Mucosa of descending colon (tissue), 3 donors: Measurements from ENCODE around the gene TBX20. TPM values are rescaled to one million over a fixed set of nuclear protein-coding genes. Genes with fewer than 3 reads are reported as not detected.

Experiments
- ATAC-seq: fragments of 200-7000 bp; cut with Tn5 transposase; one replicate; pipeline ENCODE4 v1.9.1; 2020; ENCODE audit warnings: mild to moderate bottlenecking, moderate library complexity
- DNase-seq, 3 donors: peaks; one replicate each; pipeline ENCODE4 v3.0.0-alpha.2; 2020
- H3K36me3 ChIP-seq: fragments of 200-600 bp; one replicate; pipeline ENCODE4 v1.8.0; 2021; ENCODE audit warnings: low read depth, mild to moderate bottlenecking
- H3K4me1 ChIP-seq: fragments of 200-600 bp; one replicate; pipeline ENCODE4 v1.8.0; 2021; ENCODE audit warnings: low read depth, mild to moderate bottlenecking
- H3K4me3 ChIP-seq: fragments of 200-600 bp; one replicate; pipeline ENCODE4 v1.8.0; 2021; ENCODE audit warnings: mild to moderate bottlenecking
- H3K9me3 ChIP-seq: fragments of 200-600 bp; one replicate; pipeline ENCODE4 v1.8.0; 2021; ENCODE audit warnings: mild to moderate bottlenecking
- intact Hi-C, 2 donors: fragments of 100-400 bp; cut with DNase I in 1 of 2; cut with micrococcal nuclease in 1 of 2; formaldehyde crosslinking; loops; one replicate each; pipeline versions ENCODE4 v1.11.0 to v1.11.1; 2022; cut with DNase I, micrococcal nuclease
- total RNA-seq, 3 donors: library from RNA; stranded (reverse); fragmentation: NEBNext Ultra II Directional in 2 of 3; extraction: Animal tissue kit (Norgen Biotek cat#: 25700) in 2 of 3; gene quantifications; one replicate each; pipeline versions ENCODE4 v1.2.1 to v1.2.4, GENCODE V29; 2021 to 2023
- TF ChIP-seq, protein P1 (sequence below): fragments of 200-600 bp; IDR thresholded peaks from one replicate; pipeline ENCODE4 v1.8.0; 2022; ENCODE audit warnings: antibody characterized with exemption, mild to moderate bottlenecking
- donor health status: DM: no; HTN: no; CAD: no; lungs with moderate emphysema.
- donor health status: DM: no; HTN: no; CAD: no.
- donor health status: DM: no; HTN: yes; CAD: no.

The TBX20 gene
- total RNA-seq, 3 donors from 2014 or later: 0.46 TPM; not detected in 2

DNA sequence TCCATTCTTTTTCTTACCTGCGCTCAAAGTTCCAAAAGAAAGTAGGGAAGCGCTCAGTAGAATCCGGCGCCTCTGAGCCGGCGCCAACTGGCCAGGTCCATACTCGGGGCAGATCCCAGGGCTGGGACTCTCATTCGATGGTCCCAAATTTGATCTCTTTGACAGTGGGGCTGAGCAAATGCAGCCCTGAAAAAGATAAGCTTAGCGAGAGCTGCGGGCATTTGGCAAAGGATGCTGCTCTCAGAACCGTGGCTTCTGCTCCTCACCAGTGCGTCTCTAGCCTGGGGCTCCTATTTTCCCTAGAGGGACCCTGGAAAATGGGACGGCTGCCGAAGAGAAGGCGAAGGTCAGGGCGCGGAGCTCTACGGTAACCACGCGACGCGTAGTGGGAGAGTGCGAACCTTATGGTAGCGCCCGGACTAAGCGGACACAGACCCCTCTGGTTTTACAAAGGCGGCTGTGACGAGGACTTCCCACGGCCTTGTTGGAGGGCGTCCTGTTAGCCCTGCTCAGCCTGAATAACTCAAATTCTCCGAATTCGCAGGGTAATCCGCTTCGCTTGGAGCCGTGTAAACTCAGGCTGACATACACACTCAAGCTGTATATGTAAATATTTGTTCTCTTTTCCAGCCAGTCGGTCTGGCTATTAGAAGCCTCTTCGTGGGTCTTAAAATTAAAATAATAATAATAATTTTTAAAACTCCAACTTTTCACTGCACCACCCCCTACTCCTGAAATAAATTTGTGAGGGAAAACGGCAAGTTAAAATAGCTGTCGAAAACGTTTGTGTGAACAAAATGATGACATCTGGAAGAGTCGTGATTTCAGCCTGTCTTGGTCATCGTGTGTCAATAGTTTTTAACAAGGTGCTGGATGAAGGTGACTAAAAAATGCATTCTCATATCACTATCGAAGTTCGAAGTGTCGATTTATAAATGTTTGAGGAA, 869 bp upstream of the TBX20 start:
- Histone ChIP-seq H3K36me3 (no peaks in the 10 kb centered on the region), H3K4me1 (peaks cover 8% of the 10 kb centered on the region), H3K4me3 (no peak overlapping the region), H3K9me3 (no peaks in the 10 kb centered on the region)
- TF ChIP-seq, protein P1, sequence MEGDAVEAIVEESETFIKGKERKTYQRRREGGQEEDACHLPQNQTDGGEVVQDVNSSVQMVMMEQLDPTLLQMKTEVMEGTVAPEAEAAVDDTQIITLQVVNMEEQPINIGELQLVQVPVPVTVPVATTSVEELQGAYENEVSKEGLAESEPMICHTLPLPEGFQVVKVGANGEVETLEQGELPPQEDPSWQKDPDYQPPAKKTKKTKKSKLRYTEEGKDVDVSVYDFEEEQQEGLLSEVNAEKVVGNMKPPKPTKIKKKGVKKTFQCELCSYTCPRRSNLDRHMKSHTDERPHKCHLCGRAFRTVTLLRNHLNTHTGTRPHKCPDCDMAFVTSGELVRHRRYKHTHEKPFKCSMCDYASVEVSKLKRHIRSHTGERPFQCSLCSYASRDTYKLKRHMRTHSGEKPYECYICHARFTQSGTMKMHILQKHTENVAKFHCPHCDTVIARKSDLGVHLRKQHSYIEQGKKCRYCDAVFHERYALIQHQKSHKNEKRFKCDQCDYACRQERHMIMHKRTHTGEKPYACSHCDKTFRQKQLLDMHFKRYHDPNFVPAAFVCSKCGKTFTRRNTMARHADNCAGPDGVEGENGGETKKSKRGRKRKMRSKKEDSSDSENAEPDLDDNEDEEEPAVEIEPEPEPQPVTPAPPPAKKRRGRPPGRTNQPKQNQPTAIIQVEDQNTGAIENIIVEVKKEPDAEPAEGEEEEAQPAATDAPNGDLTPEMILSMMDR: no peak
- no peak for ATAC-seq
- no peak for DNase-seq
- intact Hi-C loops: no loop called here

- intact Hi-C loops: no loop called here
- H3K36me3 ChIP-seq: no peaks in the 10 kb centered on the region
- peaks cover 8% of the 10 kb centered on the region for H3K4me1 ChIP-seq
- no peak for DNase-seq
- H3K9me3 ChIP-seq: no peaks in the 10 kb centered on the region
- ATAC-seq: peak; percentile 31
- H3K4me3 ChIP-seq: no peak overlapping the region
- TF ChIP-seq, protein P1: no peak
Measured at GRCh38 chr7:35253460-35253709, 515 bp downstream of the TBX20 start.

GRCh38 chr7:35252612-35253459, 1.1 kb downstream of the TBX20 start:
- ATAC-seq (no peak), DNase-seq (no peak)
- H3K36me3 ChIP-seq: no peaks in the 10 kb centered on the region
- TF ChIP-seq, protein P1: no peak
- peaks cover 8% of the 10 kb centered on the region for H3K4me1 ChIP-seq
- H3K4me3 ChIP-seq: no peak overlapping the region
- H3K9me3 ChIP-seq: no peaks in the 10 kb centered on the region
- intact Hi-C loops: no loop called here

- TF ChIP-seq, protein P1: no peak
- no peak for DNase-seq
- intact Hi-C loops: no loop called here
- Histone ChIP-seq H3K4me3 (no peak overlapping the region), H3K9me3 (no peaks in the 10 kb centered on the region), H3K4me1 (peaks cover 8% of the 10 kb centered on the region), H3K36me3 (no peaks in the 10 kb centered on the region)
- ATAC-seq: no peak
Measured at GRCh38 chr7:35251606-35252310, 2.1 kb downstream of the TBX20 start.

DNA sequence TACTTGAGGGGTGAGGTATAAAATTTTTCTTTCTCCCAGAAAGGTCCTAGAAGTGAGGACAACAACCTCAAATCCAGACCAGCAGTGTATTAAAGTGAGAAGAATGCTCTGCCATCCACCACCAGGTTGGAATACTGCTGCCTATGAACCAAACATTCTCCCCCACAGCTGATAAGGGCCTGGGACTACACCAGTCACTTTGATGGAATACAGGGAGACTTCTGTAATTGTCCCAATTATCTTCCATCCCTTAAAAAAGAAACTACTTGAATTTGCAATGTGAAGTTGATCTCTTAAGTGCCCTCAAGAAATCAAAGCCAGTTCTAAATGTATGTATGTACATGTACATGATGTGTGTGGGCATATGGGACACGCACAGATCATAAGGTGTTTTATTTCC, 3.0 kb downstream of the TBX20 start:
- no peak for DNase-seq
- Histone ChIP-seq H3K9me3 (no peaks in the 10 kb centered on the region), H3K36me3 (no peaks in the 10 kb centered on the region), H3K4me3 (no peak overlapping the region), H3K4me1 (peaks cover 8% of the 10 kb centered on the region)
- TF ChIP-seq, protein P1: no peak
- no peak for ATAC-seq
- intact Hi-C loops: no loop called here
